Ishikawa (cell line): Measurements from ENCODE around the gene GRIN2A.

Experiments
- CEBPB ChIP-seq: IDR thresholded peaks from 2 replicates; pipeline ENCODE4 v1.6.1; 2012
- CREB1 ChIP-seq: IDR thresholded peaks from 2 replicates; pipeline ENCODE4 v1.6.1; 2012; ENCODE audit warnings: low read depth
- EGR1 ChIP-seq: IDR thresholded peaks from 2 replicates; pipeline ENCODE4 v1.6.1; 2012
- EP300 ChIP-seq: IDR thresholded peaks from 2 replicates; pipeline ENCODE4 v1.6.1; 2012; ENCODE audit warnings: borderline replicate concordance
- FOXM1 ChIP-seq: IDR thresholded peaks from 2 replicates; pipeline ENCODE4 v1.6.1; 2012; ENCODE audit warnings: low read depth, borderline replicate concordance
- NFIC ChIP-seq: IDR thresholded peaks from 2 replicates; pipeline ENCODE4 v1.6.1; 2012
- RAD21 ChIP-seq: IDR thresholded peaks from 2 replicates; pipeline ENCODE4 v1.6.1; 2012; ENCODE audit warnings: low read depth
- TAF1 ChIP-seq: IDR thresholded peaks from 2 replicates; pipeline ENCODE4 v1.6.1; 2012; ENCODE audit warnings: low read depth, mild to moderate bottlenecking
- TCF12 ChIP-seq: IDR thresholded peaks from 2 replicates; pipeline ENCODE4 v1.6.1; 2012; ENCODE audit warnings: low read depth
- TEAD4 ChIP-seq: IDR thresholded peaks from 2 replicates; pipeline ENCODE4 v1.6.1; 2012
- YY1 ChIP-seq: IDR thresholded peaks from 2 replicates; pipeline ENCODE4 v1.6.1; 2012; ENCODE audit warnings: low read depth
- ZBTB7A ChIP-seq: IDR thresholded peaks from 2 replicates; pipeline ENCODE4 v1.6.1; 2012; ENCODE audit warnings: low read depth
- TF ChIP-seq, protein P1 (sequence below): IDR thresholded peaks from 2 replicates; pipeline ENCODE4 v1.6.1; 2012; ENCODE audit warnings: low read depth, mild to moderate bottlenecking
- TF ChIP-seq, protein P2 (sequence below): IDR thresholded peaks from 2 replicates; pipeline ENCODE4 v1.6.1; 2012
- TF ChIP-seq, protein P3 (sequence below): IDR thresholded peaks from 2 replicates; pipeline ENCODE4 v1.6.1; 2012

GRIN2A gene

DNA sequence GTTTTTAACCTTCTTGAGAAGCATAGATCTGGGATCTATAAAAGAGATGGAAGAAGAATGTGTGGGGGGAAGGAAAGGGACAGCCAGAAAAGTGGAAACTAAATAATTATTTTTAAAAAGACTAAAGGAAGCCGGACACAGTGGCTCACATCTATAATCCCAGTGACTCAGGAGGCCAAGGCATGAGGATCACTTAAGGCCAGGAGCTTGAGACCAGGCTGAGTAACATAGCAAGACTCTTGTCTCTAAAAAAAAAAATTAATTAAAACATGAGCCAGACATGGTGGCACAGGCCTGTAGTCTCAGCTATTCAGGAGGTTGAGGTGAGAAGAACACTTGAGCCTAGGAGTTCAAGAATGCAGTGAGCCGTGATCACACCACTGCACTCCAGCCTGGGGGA lies 335.1 kb downstream of the GRIN2A start:
- TF ChIP-seq NFIC = no peak
- no peak for TF ChIP-seq CEBPB

DNA sequence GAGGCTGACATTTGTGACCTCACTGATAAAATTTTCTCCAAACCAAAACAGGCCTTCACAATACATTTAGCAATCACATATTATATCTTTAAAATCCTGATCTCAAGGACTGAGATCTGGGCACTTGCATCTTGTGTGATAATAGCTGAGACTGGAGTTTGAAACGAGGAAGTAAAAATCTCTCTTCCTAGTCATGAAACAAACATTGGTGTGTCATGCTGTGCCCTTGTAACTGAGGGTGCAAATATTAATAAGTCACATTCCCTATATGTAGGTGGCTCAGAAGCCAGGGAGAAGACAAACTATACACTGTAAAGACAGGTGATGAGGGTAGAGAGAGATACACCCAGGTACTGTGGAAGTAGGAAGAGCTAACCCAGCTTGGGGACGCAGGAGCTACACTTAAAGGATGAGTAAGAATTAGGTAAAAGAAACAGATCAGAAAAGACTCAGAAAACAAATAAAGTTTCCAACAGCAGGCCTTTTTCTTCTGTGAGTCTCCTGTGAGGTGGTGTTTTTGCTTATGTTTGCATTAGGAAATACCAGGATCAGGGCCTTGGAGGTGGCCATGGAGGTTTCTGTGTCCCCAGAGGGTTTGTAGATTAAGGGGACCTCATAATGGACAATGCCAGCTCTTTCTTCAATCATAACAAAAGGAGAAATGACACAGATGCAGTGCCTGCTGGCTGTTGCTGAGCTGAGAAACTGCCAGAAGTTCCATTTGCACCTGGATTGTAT lies 335.7 kb downstream of the GRIN2A start:
- TF ChIP-seq YY1 (no peak), ZBTB7A (no peak), EP300 (no peak), TAF1 (no peak), FOXM1 (no peak), TCF12 (no peak), EGR1 (no peak), RAD21 (no peak)
- TF ChIP-seq, protein P1, sequence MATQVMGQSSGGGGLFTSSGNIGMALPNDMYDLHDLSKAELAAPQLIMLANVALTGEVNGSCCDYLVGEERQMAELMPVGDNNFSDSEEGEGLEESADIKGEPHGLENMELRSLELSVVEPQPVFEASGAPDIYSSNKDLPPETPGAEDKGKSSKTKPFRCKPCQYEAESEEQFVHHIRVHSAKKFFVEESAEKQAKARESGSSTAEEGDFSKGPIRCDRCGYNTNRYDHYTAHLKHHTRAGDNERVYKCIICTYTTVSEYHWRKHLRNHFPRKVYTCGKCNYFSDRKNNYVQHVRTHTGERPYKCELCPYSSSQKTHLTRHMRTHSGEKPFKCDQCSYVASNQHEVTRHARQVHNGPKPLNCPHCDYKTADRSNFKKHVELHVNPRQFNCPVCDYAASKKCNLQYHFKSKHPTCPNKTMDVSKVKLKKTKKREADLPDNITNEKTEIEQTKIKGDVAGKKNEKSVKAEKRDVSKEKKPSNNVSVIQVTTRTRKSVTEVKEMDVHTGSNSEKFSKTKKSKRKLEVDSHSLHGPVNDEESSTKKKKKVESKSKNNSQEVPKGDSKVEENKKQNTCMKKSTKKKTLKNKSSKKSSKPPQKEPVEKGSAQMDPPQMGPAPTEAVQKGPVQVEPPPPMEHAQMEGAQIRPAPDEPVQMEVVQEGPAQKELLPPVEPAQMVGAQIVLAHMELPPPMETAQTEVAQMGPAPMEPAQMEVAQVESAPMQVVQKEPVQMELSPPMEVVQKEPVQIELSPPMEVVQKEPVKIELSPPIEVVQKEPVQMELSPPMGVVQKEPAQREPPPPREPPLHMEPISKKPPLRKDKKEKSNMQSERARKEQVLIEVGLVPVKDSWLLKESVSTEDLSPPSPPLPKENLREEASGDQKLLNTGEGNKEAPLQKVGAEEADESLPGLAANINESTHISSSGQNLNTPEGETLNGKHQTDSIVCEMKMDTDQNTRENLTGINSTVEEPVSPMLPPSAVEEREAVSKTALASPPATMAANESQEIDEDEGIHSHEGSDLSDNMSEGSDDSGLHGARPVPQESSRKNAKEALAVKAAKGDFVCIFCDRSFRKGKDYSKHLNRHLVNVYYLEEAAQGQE = no peak
- TF ChIP-seq, protein P2, sequence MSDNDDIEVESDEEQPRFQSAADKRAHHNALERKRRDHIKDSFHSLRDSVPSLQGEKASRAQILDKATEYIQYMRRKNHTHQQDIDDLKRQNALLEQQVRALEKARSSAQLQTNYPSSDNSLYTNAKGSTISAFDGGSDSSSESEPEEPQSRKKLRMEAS = no peak

DNA sequence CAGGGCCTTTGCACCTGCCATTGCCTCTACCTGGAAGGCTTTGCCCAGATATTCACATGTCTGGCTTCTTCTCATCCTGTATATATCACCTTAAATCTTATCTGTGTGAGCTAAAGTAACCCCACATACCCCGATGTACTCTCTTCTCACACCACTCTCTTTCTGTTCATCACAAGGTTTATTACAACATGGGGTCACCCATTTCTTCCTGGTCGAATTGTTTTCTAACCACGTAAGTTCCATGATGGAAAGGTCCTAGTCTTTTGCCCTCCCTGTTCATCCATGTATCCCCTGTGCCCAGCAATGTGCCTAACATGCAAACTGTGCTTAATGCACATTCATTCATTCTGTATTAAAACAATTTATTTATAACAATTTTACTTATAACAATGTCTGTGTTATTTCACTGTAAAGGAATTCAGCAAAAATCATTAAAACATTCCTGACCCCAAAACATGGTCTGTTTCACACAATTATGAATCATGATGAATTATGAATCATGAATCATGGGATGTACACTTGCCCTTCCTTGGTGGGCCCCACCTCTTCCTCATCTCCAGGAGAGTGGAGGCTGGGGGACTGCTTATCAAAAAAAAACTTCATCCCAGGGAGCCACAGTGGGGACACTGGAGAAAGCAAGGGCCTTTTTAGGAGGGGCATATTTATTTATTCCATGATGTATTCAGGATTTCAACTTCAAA lies 336.4 kb downstream of the GRIN2A start:
- TF ChIP-seq EGR1 (no peak), CEBPB (no peak), YY1 (no peak), NFIC (no peak)
- TF ChIP-seq, protein P3, sequence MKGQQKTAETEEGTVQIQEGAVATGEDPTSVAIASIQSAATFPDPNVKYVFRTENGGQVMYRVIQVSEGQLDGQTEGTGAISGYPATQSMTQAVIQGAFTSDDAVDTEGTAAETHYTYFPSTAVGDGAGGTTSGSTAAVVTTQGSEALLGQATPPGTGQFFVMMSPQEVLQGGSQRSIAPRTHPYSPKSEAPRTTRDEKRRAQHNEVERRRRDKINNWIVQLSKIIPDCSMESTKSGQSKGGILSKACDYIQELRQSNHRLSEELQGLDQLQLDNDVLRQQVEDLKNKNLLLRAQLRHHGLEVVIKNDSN = no peak
- TF ChIP-seq, protein P1 = no peak
- TF ChIP-seq, protein P2 = no peak

DNA sequence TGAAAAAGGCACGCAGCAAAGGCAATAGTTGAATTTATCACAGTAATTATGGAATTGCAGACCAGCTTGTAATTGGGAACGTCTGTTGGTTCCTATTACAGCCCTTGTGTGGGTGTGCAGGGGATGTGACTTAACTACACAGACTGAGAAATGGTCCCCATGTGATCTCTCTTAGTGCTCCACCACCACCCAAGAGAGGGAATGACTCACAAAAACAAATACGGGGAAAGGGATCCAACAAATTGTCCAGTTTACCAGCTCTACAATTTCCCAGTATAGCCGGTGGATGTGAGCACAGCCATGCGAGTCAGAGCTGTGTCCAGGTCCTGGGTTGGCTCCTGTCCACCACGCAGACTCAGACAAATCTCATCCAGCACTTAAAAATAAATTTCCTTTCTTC lies 337.9 kb downstream of the GRIN2A start:
- TF ChIP-seq, protein P2 = no peak
- TF ChIP-seq TEAD4 (no peak), EP300 (no peak), ZBTB7A (no peak), YY1 (no peak), CREB1 (no peak), FOXM1 (no peak), CEBPB (no peak), RAD21 (no peak), EGR1 (no peak), TAF1 (no peak), NFIC (no peak), TCF12 (no peak)
- TF ChIP-seq, protein P3 = no peak
- TF ChIP-seq, protein P1 = no peak
